ENCODE measurements around the gene LPP. TPM values are rescaled to one million over a fixed set of nuclear protein-coding genes. Genes with fewer than 3 reads are reported as not detected.

Gene LPP
- total and polyA plus RNA-seq, 5 donors, result 14.5 to 205 (median 159) TPM

GRCh38 chr3:188841906-188842305 lies 687.9 kb downstream of the LPP start:
- ATAC-seq, result no peak
- H3K4me1 ChIP-seq (ENCODE audit: control insufficient read depth, insufficient read depth, low read length), result no peaks in the 10 kb centered on the region
- DNase-seq, result no peak
- no peaks in the 10 kb centered on the region for H3K9me3 ChIP-seq (ENCODE audit: control insufficient read depth, low read length)
- WGBS, result 76% methylated on average over 3 of the region's 3 CpGs
- H3K27ac ChIP-seq (ENCODE audit: low read length), result no peak overlapping the region
- no peak overlapping the region for H3K4me3 ChIP-seq (ENCODE audit: low read length)
- intact Hi-C loops (cut with DNase I), result no loop called here
- H3K27me3 ChIP-seq (ENCODE audit: control insufficient read depth, insufficient read depth), result no peaks in the 10 kb centered on the region

- no peak overlapping the region for H3K27ac ChIP-seq (ENCODE audit: low read length)
- H3K4me1 ChIP-seq (ENCODE audit: control insufficient read depth, insufficient read depth, low read length), result no peaks in the 10 kb centered on the region
- no peak for DNase-seq
- WGBS, result 81% methylated on average over 1 of the region's 1 CpG
- H3K4me3 ChIP-seq (ENCODE audit: low read length), result no peak overlapping the region
- intact Hi-C loops (cut with DNase I), result no loop called here
- no peaks in the 10 kb centered on the region for H3K27me3 ChIP-seq (ENCODE audit: control insufficient read depth, insufficient read depth)
- no peak for ATAC-seq
- H3K9me3 ChIP-seq (ENCODE audit: control insufficient read depth, low read length), result no peaks in the 10 kb centered on the region
These were observed 688.7 kb downstream of the LPP start for GRCh38 chr3:188842639-188843038.

GRCh38 chr3:188844096-188844495 lies 690.1 kb downstream of the LPP start:
- H3K4me3 ChIP-seq (ENCODE audit: low read length), result no peak overlapping the region
- intact Hi-C loops (cut with DNase I), result loop anchor here in 1 of 4 donors (2.0 kb wide), 1 partner anchor 53 kb away; no protein-coding TSS in a partner anchor
- ATAC-seq, result no peak
- H3K27ac ChIP-seq (ENCODE audit: low read length), result no peak overlapping the region
- H3K9me3 ChIP-seq (ENCODE audit: control insufficient read depth, low read length), result no peaks in the 10 kb centered on the region
- 56% methylated on average over 1 of the region's 1 CpG for WGBS
- peaks cover 2% of the 10 kb centered on the region for H3K4me1 ChIP-seq (ENCODE audit: control insufficient read depth, insufficient read depth, low read length)
- DNase-seq, result no peak
- H3K27me3 ChIP-seq (ENCODE audit: control insufficient read depth, insufficient read depth), result no peaks in the 10 kb centered on the region

GRCh38 chr3:188845514-188845913 lies 691.6 kb downstream of the LPP start:
- intact Hi-C loops (cut with DNase I), result loop anchor here in 1 of 4 donors (2.0 kb wide), 1 partner anchor 51 kb away; no protein-coding TSS in a partner anchor
- ATAC-seq, result no peak
- 63% methylated on average over 3 of the region's 3 CpGs for WGBS
- no peaks in the 10 kb centered on the region for H3K27me3 ChIP-seq (ENCODE audit: control insufficient read depth, insufficient read depth)
- H3K27ac ChIP-seq (ENCODE audit: low read length), result no peak overlapping the region
- DNase-seq, result no peak
- H3K4me1 ChIP-seq (ENCODE audit: control insufficient read depth, insufficient read depth, low read length), result peaks cover 2% of the 10 kb centered on the region
- H3K4me3 ChIP-seq (ENCODE audit: low read length), result no peak overlapping the region
- H3K9me3 ChIP-seq (ENCODE audit: control insufficient read depth, low read length), result no peaks in the 10 kb centered on the region

GRCh38 chr3:188848947-188849346 lies 695.0 kb downstream of the LPP start:
- 88% methylated on average over 8 of the region's 8 CpGs for WGBS
- ATAC-seq (peak in 1 of 2 donors; percentile 59), DNase-seq (peak in 1 of 3 donors; percentile 40)
- no peaks in the 10 kb centered on the region for H3K9me3 ChIP-seq (ENCODE audit: control insufficient read depth, low read length)
- peaks cover 4% of the 10 kb centered on the region for H3K4me1 ChIP-seq (ENCODE audit: control insufficient read depth, insufficient read depth, low read length)
- H3K4me3 ChIP-seq (ENCODE audit: low read length), result no peak overlapping the region
- H3K27me3 ChIP-seq (ENCODE audit: control insufficient read depth, insufficient read depth), result no peaks in the 10 kb centered on the region
- no peak overlapping the region for H3K27ac ChIP-seq (ENCODE audit: low read length)
- intact Hi-C loops (cut with DNase I), result no loop called here

- WGBS, result 65% methylated on average over 4 of the region's 4 CpGs
- DNase-seq (peak in 2 of 3 donors; percentile 16 to 56), ATAC-seq (peak; percentile 76 to 79)
- H3K27ac ChIP-seq (ENCODE audit: low read length), result peak overlapping the region; percentile 30
- H3K4me3 ChIP-seq (ENCODE audit: low read length), result no peak overlapping the region
- no peaks in the 10 kb centered on the region for H3K9me3 ChIP-seq (ENCODE audit: control insufficient read depth, low read length)
- H3K27me3 ChIP-seq (ENCODE audit: control insufficient read depth, insufficient read depth), result no peaks in the 10 kb centered on the region
- peaks cover 4% of the 10 kb centered on the region for H3K4me1 ChIP-seq (ENCODE audit: control insufficient read depth, insufficient read depth, low read length)
- intact Hi-C loops (cut with DNase I), result no loop called here
These were observed 700.2 kb downstream of the LPP start for GRCh38 chr3:188853856-188854771.

- no peaks in the 10 kb centered on the region for H3K9me3 ChIP-seq (ENCODE audit: control insufficient read depth, low read length)
- ATAC-seq (peak; percentile 27 to 49), DNase-seq (no peak)
- peaks cover 4% of the 10 kb centered on the region for H3K4me1 ChIP-seq (ENCODE audit: control insufficient read depth, insufficient read depth, low read length)
- no peaks in the 10 kb centered on the region for H3K27me3 ChIP-seq (ENCODE audit: control insufficient read depth, insufficient read depth)
- intact Hi-C loops (cut with DNase I), result no loop called here
- no peak overlapping the region for H3K27ac ChIP-seq (ENCODE audit: low read length)
- no peak overlapping the region for H3K4me3 ChIP-seq (ENCODE audit: low read length)
These were observed 700.8 kb downstream of the LPP start for GRCh38 chr3:188854772-188855149.

- ATAC-seq, result no peak
- no peak overlapping the region for H3K27ac ChIP-seq (ENCODE audit: low read length)
- intact Hi-C loops (cut with DNase I), result no loop called here
- DNase-seq, result no peak
- H3K27me3 ChIP-seq (ENCODE audit: control insufficient read depth, insufficient read depth), result no peaks in the 10 kb centered on the region
- peaks cover 4% of the 10 kb centered on the region for H3K4me1 ChIP-seq (ENCODE audit: control insufficient read depth, insufficient read depth, low read length)
- WGBS, result 93% methylated on average over 3 of the region's 3 CpGs
- no peaks in the 10 kb centered on the region for H3K9me3 ChIP-seq (ENCODE audit: control insufficient read depth, low read length)
- no peak overlapping the region for H3K4me3 ChIP-seq (ENCODE audit: low read length)
These were observed 701.7 kb downstream of the LPP start for GRCh38 chr3:188855675-188856074.

- intact Hi-C loops (cut with DNase I), result no loop called here
- Histone ChIP-seq H3K9me3 (ENCODE audit: control insufficient read depth, low read length) (no peaks in the 10 kb centered on the region), H3K27ac (ENCODE audit: low read length) (no peak overlapping the region), H3K4me1 (ENCODE audit: control insufficient read depth, insufficient read depth, low read length) (no peaks in the 10 kb centered on the region), H3K4me3 (ENCODE audit: low read length) (no peak overlapping the region), H3K27me3 (ENCODE audit: control insufficient read depth, insufficient read depth) (no peaks in the 10 kb centered on the region)
- ATAC-seq (no peak), DNase-seq (no peak)
- 96% methylated on average over 3 of the region's 3 CpGs for WGBS
These were observed 706.2 kb downstream of the LPP start for GRCh38 chr3:188860147-188860546.

- Histone ChIP-seq H3K9me3 (ENCODE audit: control insufficient read depth, low read length) (no peaks in the 10 kb centered on the region), H3K4me3 (ENCODE audit: low read length) (no peak overlapping the region), H3K27ac (ENCODE audit: low read length) (no peak overlapping the region), H3K4me1 (ENCODE audit: control insufficient read depth, insufficient read depth, low read length) (no peaks in the 10 kb centered on the region), H3K27me3 (ENCODE audit: control insufficient read depth, insufficient read depth) (no peaks in the 10 kb centered on the region)
- no peak for DNase-seq
- ATAC-seq, result peak in 1 of 2 donors; percentile 44
- WGBS, result 72% methylated on average over 5 of the region's 5 CpGs
- intact Hi-C loops (cut with DNase I), result no loop called here
These were observed 708.1 kb downstream of the LPP start for GRCh38 chr3:188861842-188862744.

- H3K27ac ChIP-seq (ENCODE audit: low read length), result no peak overlapping the region
- DNase-seq (no peak), ATAC-seq (no peak)
- H3K4me3 ChIP-seq (ENCODE audit: low read length), result no peak overlapping the region
- H3K9me3 ChIP-seq (ENCODE audit: control insufficient read depth, low read length), result no peaks in the 10 kb centered on the region
- intact Hi-C loops (cut with DNase I), result no loop called here
- 57% methylated on average over 3 of the region's 3 CpGs for WGBS
- peaks cover 2% of the 10 kb centered on the region for H3K4me1 ChIP-seq (ENCODE audit: control insufficient read depth, insufficient read depth, low read length)
- no peaks in the 10 kb centered on the region for H3K27me3 ChIP-seq (ENCODE audit: control insufficient read depth, insufficient read depth)
These were observed 710.0 kb downstream of the LPP start for GRCh38 chr3:188863999-188864406.
